Activated CD4-positive, alpha-beta T cell treated with anti-CD3 and anti-CD28 coated beads, Interleukin-2, amount 10 ng/mL, durations not matched to agents 24 days and 14 days (primary cell): ENCODE data around the gene CCDC92B. TPM values are rescaled to one million over a fixed set of nuclear protein-coding genes. Genes with fewer than 3 reads are reported as not detected.
A peak's percentile ranks its signal among the peaks of the same experiment; 100 is the strongest.
"Not testable (repeated sequence)": the region's sequence is repeated elsewhere in the genome, so short reads cannot be mapped to it uniquely, and the experiment has no call there.

Experiments
- DNase-seq: peaks from one replicate; pipeline ENCODE4 v3.0.0; 2022
- H3K27ac Mint-ChIP-seq: one replicate; pipeline ENCODE4 v1.8.0; 2022; ENCODE audit warnings: mild to moderate bottlenecking, mixed read lengths
- H3K27me3 Mint-ChIP-seq: one replicate; pipeline ENCODE4 v1.8.0; 2022; ENCODE audit warnings: mixed read lengths
- H3K36me3 Mint-ChIP-seq: one replicate; pipeline ENCODE4 v1.8.0; 2022; ENCODE audit warnings: low read depth, mild to moderate bottlenecking, mixed read lengths
- H3K4me1 Mint-ChIP-seq: one replicate; pipeline ENCODE4 v1.8.0; 2021; ENCODE audit warnings: mixed read lengths
- H3K4me3 Mint-ChIP-seq: one replicate; pipeline ENCODE4 v1.8.0; 2022; ENCODE audit warnings: mild to moderate bottlenecking, moderate library complexity, mixed read lengths
- H3K9me3 Mint-ChIP-seq: one replicate; pipeline ENCODE4 v1.8.0; 2021; ENCODE audit warnings: mixed read lengths
- intact Hi-C: fragments of 100-400 bp; cut with micrococcal nuclease; formaldehyde crosslinking; loops from one replicate; pipeline ENCODE4 v1.15.1; 2023
- total RNA-seq: library from RNA; stranded (reverse); gene quantifications from 2 replicates; pipeline ENCODE4 v1.2.3, GENCODE V29; 2022

The CCDC92B gene
- total RNA-seq, 1 donor from 2014 or later = 0.14 TPM

GRCh38 chr17:2690165-2691068 lies 59.0 kb downstream of the CCDC92B start:
- Mint-ChIP-seq H3K9me3 (no peaks in the 10 kb centered on the region), H3K4me1 (no peaks in the 10 kb centered on the region), H3K27ac (no peak overlapping the region), H3K27me3 (no peaks in the 10 kb centered on the region), H3K4me3 (no peak overlapping the region), H3K36me3 (peaks cover 17% of the 10 kb centered on the region)
- DNase-seq = no peak
- intact Hi-C loops = no loop called here

- DNase-seq = peak; percentile 54
- Mint-ChIP-seq H3K27me3 (no peaks in the 10 kb centered on the region), H3K4me1 (no peaks in the 10 kb centered on the region), H3K4me3 (no peak overlapping the region), H3K9me3 (no peaks in the 10 kb centered on the region), H3K36me3 (peaks cover 17% of the 10 kb centered on the region), H3K27ac (no peak overlapping the region)
- intact Hi-C loops = no loop called here
These were observed 59.9 kb downstream of the CCDC92B start for GRCh38 chr17:2689411-2690164.

- DNase-seq = peak; percentile 59
- Mint-ChIP-seq H3K27ac (peak overlapping the region; percentile 37), H3K27me3 (no peaks in the 10 kb centered on the region), H3K4me3 (no peak overlapping the region), H3K9me3 (no peaks in the 10 kb centered on the region), H3K36me3 (peaks cover 22% of the 10 kb centered on the region), H3K4me1 (no peaks in the 10 kb centered on the region)
- intact Hi-C loops = no loop called here
These were observed 60.8 kb downstream of the CCDC92B start for GRCh38 chr17:2688351-2689342.

- Mint-ChIP-seq H3K27ac (no peak overlapping the region), H3K27me3 (no peaks in the 10 kb centered on the region), H3K36me3 (peaks cover 30% of the 10 kb centered on the region), H3K4me3 (no peak overlapping the region), H3K9me3 (no peaks in the 10 kb centered on the region), H3K4me1 (no peaks in the 10 kb centered on the region)
- DNase-seq = no peak
- intact Hi-C loops = no loop called here
These were observed 62.4 kb downstream of the CCDC92B start for GRCh38 chr17:2687074-2687418.

- Mint-ChIP-seq H3K4me1 (no peaks in the 10 kb centered on the region), H3K36me3 (peaks cover 40% of the 10 kb centered on the region), H3K4me3 (no peak overlapping the region), H3K9me3 (no peaks in the 10 kb centered on the region), H3K27ac (no peak overlapping the region), H3K27me3 (no peaks in the 10 kb centered on the region)
- intact Hi-C loops = no loop called here
- peak; percentile 53 for DNase-seq
These were observed 63.8 kb downstream of the CCDC92B start for GRCh38 chr17:2685696-2686095.

GRCh38 chr17:2684549-2684948 lies 64.9 kb downstream of the CCDC92B start:
- intact Hi-C loops = no loop called here
- H3K36me3 Mint-ChIP-seq = peaks cover 49% of the 10 kb centered on the region
- no peaks in the 10 kb centered on the region for H3K9me3 Mint-ChIP-seq
- H3K4me3 Mint-ChIP-seq = no peak overlapping the region
- DNase-seq = peak; percentile 52
- H3K27me3 Mint-ChIP-seq = no peaks in the 10 kb centered on the region
- no peak overlapping the region for H3K27ac Mint-ChIP-seq
- H3K4me1 Mint-ChIP-seq = no peaks in the 10 kb centered on the region

- intact Hi-C loops = no loop called here
- Mint-ChIP-seq H3K27ac (no peak overlapping the region), H3K36me3 (peaks cover 49% of the 10 kb centered on the region), H3K4me1 (no peaks in the 10 kb centered on the region), H3K27me3 (no peaks in the 10 kb centered on the region), H3K9me3 (no peaks in the 10 kb centered on the region), H3K4me3 (no peak overlapping the region)
- DNase-seq = peak; percentile 44
These were observed 65.5 kb downstream of the CCDC92B start for GRCh38 chr17:2683912-2684311.

GRCh38 chr17:2682176-2682938 lies 67.1 kb downstream of the CCDC92B start:
- no peaks in the 10 kb centered on the region for H3K27me3 Mint-ChIP-seq
- no peak overlapping the region for H3K27ac Mint-ChIP-seq
- intact Hi-C loops = no loop called here
- no peaks in the 10 kb centered on the region for H3K9me3 Mint-ChIP-seq
- peaks cover 51% of the 10 kb centered on the region for H3K36me3 Mint-ChIP-seq
- DNase-seq = no peak
- no peak overlapping the region for H3K4me3 Mint-ChIP-seq
- H3K4me1 Mint-ChIP-seq = no peaks in the 10 kb centered on the region

- H3K27ac Mint-ChIP-seq = no peak overlapping the region
- intact Hi-C loops = no loop called here
- H3K36me3 Mint-ChIP-seq = peaks cover 56% of the 10 kb centered on the region
- H3K27me3 Mint-ChIP-seq = no peaks in the 10 kb centered on the region
- no peaks in the 10 kb centered on the region for H3K4me1 Mint-ChIP-seq
- no peaks in the 10 kb centered on the region for H3K9me3 Mint-ChIP-seq
- H3K4me3 Mint-ChIP-seq = no peak overlapping the region
- DNase-seq = no peak
These were observed 67.8 kb downstream of the CCDC92B start for GRCh38 chr17:2681650-2682049.

GRCh38 chr17:2680961-2681360 lies 68.5 kb downstream of the CCDC92B start:
- H3K27ac Mint-ChIP-seq = no peak overlapping the region
- DNase-seq = peak; percentile 47
- no peaks in the 10 kb centered on the region for H3K27me3 Mint-ChIP-seq
- H3K4me1 Mint-ChIP-seq = no peaks in the 10 kb centered on the region
- no peak overlapping the region for H3K4me3 Mint-ChIP-seq
- peaks cover 60% of the 10 kb centered on the region for H3K36me3 Mint-ChIP-seq
- intact Hi-C loops = no loop called here
- no peaks in the 10 kb centered on the region for H3K9me3 Mint-ChIP-seq

- not testable (repeated sequence) for H3K27ac Mint-ChIP-seq, H3K27me3 Mint-ChIP-seq, H3K9me3 Mint-ChIP-seq, H3K4me3 Mint-ChIP-seq, DNase-seq, H3K4me1 Mint-ChIP-seq
- intact Hi-C loops = loop anchor here (10.0 kb wide), 1 partner anchor 164 kb away; the partner anchor contains the start of gene METTL16
- peaks cover 66% of the 10 kb centered on the region for H3K36me3 Mint-ChIP-seq
These were observed 70.2 kb downstream of the CCDC92B start for GRCh38 chr17:2679247-2679646.
